ENCODE data around the gene POLR2B.

The POLR2B gene

DNA sequence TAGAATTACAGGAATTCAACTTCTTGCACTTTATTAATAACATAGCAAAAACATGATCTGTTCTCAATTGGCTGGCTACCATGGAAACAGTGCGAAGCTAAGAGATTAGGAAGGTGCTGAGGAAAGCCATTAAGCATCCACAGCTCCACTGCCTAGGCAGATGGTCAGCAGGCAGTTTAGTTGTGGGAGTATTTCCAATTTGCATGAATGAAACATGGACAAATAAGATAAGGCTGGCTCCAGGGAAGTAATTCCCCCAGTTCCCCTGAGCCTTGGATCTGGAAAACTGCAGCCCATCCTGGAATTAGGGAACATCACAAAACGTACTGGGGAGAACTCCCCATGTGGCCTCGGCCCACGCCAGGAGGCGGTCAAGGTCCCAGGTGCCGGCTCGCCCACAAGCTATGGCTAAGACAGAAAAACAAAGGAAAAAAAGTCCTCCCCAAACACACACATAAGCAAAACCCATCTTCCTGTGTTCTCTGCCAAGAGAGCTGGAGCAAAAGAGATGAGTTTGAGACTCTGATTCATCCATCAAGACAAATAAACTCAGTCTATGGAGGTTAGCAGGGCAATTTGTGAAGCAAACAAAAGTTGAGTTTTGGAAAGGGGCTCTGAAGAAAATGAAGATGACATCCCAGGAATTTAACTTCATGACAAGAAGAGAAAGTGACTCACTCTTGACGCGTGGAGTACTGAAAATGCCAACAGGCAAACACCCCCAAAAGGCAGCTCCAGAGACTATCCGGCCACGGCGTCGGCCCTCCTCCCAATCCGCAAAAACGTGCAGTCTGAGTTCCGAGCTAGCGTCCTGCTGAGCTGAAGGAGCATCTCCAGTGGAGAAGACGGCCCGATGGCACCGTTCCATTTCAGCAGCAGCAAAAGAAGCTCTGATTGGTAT, 86.4 kb downstream of the POLR2B start:
- H3K9me3 ChIP-seq (ENCODE audit: control insufficient read depth in 2 of 2, low read length in 2 of 2), result no peaks in the 10 kb centered on the region
- H3K27me3 ChIP-seq (ENCODE audit: control insufficient read depth in 2 of 2, insufficient read depth in 2 of 2, low read length in 2 of 2), result no peaks in the 10 kb centered on the region
- H3K36me3 ChIP-seq (ENCODE audit: control insufficient read depth in 2 of 2, insufficient read depth in 2 of 2, low read length in 2 of 2), result no peaks in the 10 kb centered on the region
- H3K4me1 ChIP-seq (ENCODE audit: control insufficient read depth in 2 of 2, insufficient read depth in 2 of 2, low read length in 2 of 2), result peaks cover 0 to 3% of the 10 kb centered on the region in 2 donors
- no peak overlapping the region for H3K9ac ChIP-seq (ENCODE audit: low read depth in 1 of 2, low read length in 2 of 2)
- H3K27ac ChIP-seq (ENCODE audit: low read depth in 2 of 2, low read length in 2 of 2), result peak overlapping the region; percentile 25 to 54
- no peak overlapping the region for H3K4me3 ChIP-seq (ENCODE audit: low read length in 2 of 2)

DNA sequence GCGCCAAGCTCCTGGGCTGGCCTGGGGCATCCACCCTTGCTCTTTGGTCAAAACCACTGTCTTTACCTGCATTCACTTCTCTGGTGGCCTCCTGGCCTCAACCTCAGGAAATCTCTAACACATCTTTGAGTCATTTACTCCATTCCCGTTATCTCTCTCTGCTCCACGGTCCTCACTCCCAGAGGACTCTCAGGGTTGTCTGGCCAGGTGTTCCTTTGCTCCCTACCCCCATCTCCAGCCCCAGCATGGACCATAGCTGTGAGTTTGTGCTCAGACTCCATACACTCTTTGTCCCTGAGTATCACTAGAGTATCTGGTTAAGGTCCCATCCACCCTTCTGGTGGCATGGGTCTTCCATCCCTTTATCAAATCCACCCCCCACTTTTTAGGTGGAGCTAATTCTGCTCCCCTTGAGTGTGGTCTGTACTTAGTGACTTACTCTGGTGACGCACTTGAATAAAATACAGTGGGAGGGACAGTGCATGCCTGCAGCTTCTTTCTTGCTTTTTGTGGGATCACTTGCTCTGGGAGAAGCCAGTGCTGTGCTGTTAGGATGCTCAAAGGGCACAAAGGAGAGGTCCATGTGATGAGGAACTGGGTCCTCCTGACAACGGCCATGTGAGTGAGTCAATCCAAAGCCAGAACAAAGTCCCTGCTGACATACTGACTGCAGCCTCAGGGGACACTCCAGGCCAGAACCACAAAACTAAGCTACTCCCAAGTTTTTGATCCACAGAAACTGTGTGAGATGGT, 87.2 kb downstream of the POLR2B start:
- Histone ChIP-seq H3K4me3 (ENCODE audit: low read length in 2 of 2) (no peak overlapping the region), H3K9ac (ENCODE audit: low read depth in 1 of 2, low read length in 2 of 2) (no peak overlapping the region), H3K9me3 (ENCODE audit: control insufficient read depth in 2 of 2, low read length in 2 of 2) (no peaks in the 10 kb centered on the region), H3K27ac (ENCODE audit: low read depth in 2 of 2, low read length in 2 of 2) (peak overlapping the region; percentile 22 to 54), H3K27me3 (ENCODE audit: control insufficient read depth in 2 of 2, insufficient read depth in 2 of 2, low read length in 2 of 2) (no peaks in the 10 kb centered on the region), H3K36me3 (ENCODE audit: control insufficient read depth in 2 of 2, insufficient read depth in 2 of 2, low read length in 2 of 2) (no peaks in the 10 kb centered on the region), H3K4me1 (ENCODE audit: control insufficient read depth in 2 of 2, insufficient read depth in 2 of 2, low read length in 2 of 2) (peaks cover 0 to 3% of the 10 kb centered on the region in 2 donors)

- H3K4me1 ChIP-seq (ENCODE audit: control insufficient read depth in 2 of 2, insufficient read depth in 2 of 2, low read length in 2 of 2), result peaks cover 0 to 3% of the 10 kb centered on the region in 2 donors
- H3K9me3 ChIP-seq (ENCODE audit: control insufficient read depth in 2 of 2, low read length in 2 of 2), result no peaks in the 10 kb centered on the region
- no peak overlapping the region for H3K4me3 ChIP-seq (ENCODE audit: low read length in 2 of 2)
- no peak overlapping the region for H3K9ac ChIP-seq (ENCODE audit: low read depth in 1 of 2, low read length in 2 of 2)
- H3K36me3 ChIP-seq (ENCODE audit: control insufficient read depth in 2 of 2, insufficient read depth in 2 of 2, low read length in 2 of 2), result no peaks in the 10 kb centered on the region
- no peaks in the 10 kb centered on the region for H3K27me3 ChIP-seq (ENCODE audit: control insufficient read depth in 2 of 2, insufficient read depth in 2 of 2, low read length in 2 of 2)
- H3K27ac ChIP-seq (ENCODE audit: low read depth in 2 of 2, low read length in 2 of 2), result no peak overlapping the region
These were observed 89.7 kb downstream of the POLR2B start for GRCh38 chr4:57068237-57068981.

DNA sequence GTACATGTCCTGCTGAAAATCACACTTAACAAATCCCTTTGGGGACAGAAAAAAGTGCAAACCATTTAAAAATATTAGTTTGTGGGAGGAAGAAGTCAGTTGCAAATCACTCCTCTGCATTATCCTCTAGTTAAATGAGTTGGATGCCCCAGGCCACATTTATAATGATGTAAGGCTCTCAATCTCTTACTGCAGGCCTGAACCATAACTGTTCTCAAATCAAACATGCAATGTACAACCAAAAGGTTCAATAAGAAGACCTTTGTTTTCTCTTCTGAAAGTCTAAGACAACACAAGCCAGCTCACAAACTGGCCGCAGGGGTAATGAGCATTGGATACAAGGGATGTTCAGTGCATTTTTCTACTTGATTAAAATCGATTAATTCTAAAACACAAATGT, 91.8 kb downstream of the POLR2B start:
- no peaks in the 10 kb centered on the region for H3K27me3 ChIP-seq (ENCODE audit: control insufficient read depth in 2 of 2, insufficient read depth in 2 of 2, low read length in 2 of 2)
- H3K9me3 ChIP-seq (ENCODE audit: control insufficient read depth in 2 of 2, low read length in 2 of 2), result no peaks in the 10 kb centered on the region
- H3K9ac ChIP-seq (ENCODE audit: low read depth in 1 of 2, low read length in 2 of 2), result no peak overlapping the region
- no peak overlapping the region for H3K4me3 ChIP-seq (ENCODE audit: low read length in 2 of 2)
- no peaks in the 10 kb centered on the region for H3K36me3 ChIP-seq (ENCODE audit: control insufficient read depth in 2 of 2, insufficient read depth in 2 of 2, low read length in 2 of 2)
- peaks cover 0 to 2% of the 10 kb centered on the region in 2 donors for H3K4me1 ChIP-seq (ENCODE audit: control insufficient read depth in 2 of 2, insufficient read depth in 2 of 2, low read length in 2 of 2)
- no peak overlapping the region for H3K27ac ChIP-seq (ENCODE audit: low read depth in 2 of 2, low read length in 2 of 2)

DNA sequence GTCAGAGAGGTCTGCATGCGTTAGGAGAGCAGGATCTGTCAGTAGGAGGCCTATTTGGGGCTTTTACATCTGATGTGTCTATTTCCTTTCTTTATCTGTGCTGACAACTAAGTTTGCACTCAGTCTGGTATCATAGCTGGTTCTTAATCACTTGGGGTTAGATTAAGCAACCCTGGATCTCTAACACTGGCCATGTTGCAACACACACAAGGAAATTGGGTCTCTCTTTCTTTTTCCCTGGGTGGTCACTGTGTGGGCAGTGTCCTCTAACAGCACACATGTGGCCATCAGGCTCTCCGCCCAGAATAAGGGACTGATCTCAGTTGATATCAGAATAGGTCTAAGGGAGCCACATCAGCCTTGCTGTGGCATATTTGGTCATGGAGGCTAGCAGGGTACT, 92.6 kb downstream of the POLR2B start:
- Histone ChIP-seq H3K27ac (ENCODE audit: low read depth in 2 of 2, low read length in 2 of 2) (no peak overlapping the region), H3K36me3 (ENCODE audit: control insufficient read depth in 2 of 2, insufficient read depth in 2 of 2, low read length in 2 of 2) (no peaks in the 10 kb centered on the region), H3K4me3 (ENCODE audit: low read length in 2 of 2) (no peak overlapping the region), H3K9ac (ENCODE audit: low read depth in 1 of 2, low read length in 2 of 2) (no peak overlapping the region), H3K27me3 (ENCODE audit: control insufficient read depth in 2 of 2, insufficient read depth in 2 of 2, low read length in 2 of 2) (no peaks in the 10 kb centered on the region), H3K4me1 (ENCODE audit: control insufficient read depth in 2 of 2, insufficient read depth in 2 of 2, low read length in 2 of 2) (no peaks in the 10 kb centered on the region), H3K9me3 (ENCODE audit: control insufficient read depth in 2 of 2, low read length in 2 of 2) (no peaks in the 10 kb centered on the region)

GRCh38 chr4:57073559-57073958, 94.9 kb downstream of the POLR2B start:
- no peak overlapping the region for H3K4me3 ChIP-seq (ENCODE audit: low read length in 2 of 2)
- no peaks in the 10 kb centered on the region for H3K4me1 ChIP-seq (ENCODE audit: control insufficient read depth in 2 of 2, insufficient read depth in 2 of 2, low read length in 2 of 2)
- no peaks in the 10 kb centered on the region for H3K9me3 ChIP-seq (ENCODE audit: control insufficient read depth in 2 of 2, low read length in 2 of 2)
- H3K36me3 ChIP-seq (ENCODE audit: control insufficient read depth in 2 of 2, insufficient read depth in 2 of 2, low read length in 2 of 2), result no peaks in the 10 kb centered on the region
- H3K9ac ChIP-seq (ENCODE audit: low read depth in 1 of 2, low read length in 2 of 2), result no peak overlapping the region
- no peaks in the 10 kb centered on the region for H3K27me3 ChIP-seq (ENCODE audit: control insufficient read depth in 2 of 2, insufficient read depth in 2 of 2, low read length in 2 of 2)
- no peak overlapping the region for H3K27ac ChIP-seq (ENCODE audit: low read depth in 2 of 2, low read length in 2 of 2)

DNA sequence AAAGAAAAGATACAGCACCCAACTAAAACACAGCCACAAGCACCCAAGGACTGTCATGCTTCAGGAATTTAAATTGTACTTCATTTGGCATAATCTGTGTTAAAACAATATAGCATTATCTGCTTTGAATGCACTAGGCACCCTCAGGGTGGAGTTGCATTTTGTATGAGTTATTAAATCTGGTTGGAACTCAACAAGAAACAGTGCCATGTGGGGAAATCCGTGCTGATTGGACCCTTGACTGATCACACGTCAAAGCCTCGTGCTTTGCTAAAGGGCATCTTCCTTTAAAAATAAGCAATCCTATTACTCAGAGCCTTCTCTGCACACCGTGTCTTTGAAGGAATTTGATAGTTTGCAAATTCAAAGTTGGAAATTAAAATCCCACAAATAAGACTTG, 96.0 kb downstream of the POLR2B start:
- no peaks in the 10 kb centered on the region for H3K36me3 ChIP-seq (ENCODE audit: control insufficient read depth in 2 of 2, insufficient read depth in 2 of 2, low read length in 2 of 2)
- H3K27ac ChIP-seq (ENCODE audit: low read depth in 2 of 2, low read length in 2 of 2), result no peak overlapping the region
- H3K27me3 ChIP-seq (ENCODE audit: control insufficient read depth in 2 of 2, insufficient read depth in 2 of 2, low read length in 2 of 2), result no peaks in the 10 kb centered on the region
- no peak overlapping the region for H3K4me3 ChIP-seq (ENCODE audit: low read length in 2 of 2)
- no peaks in the 10 kb centered on the region for H3K9me3 ChIP-seq (ENCODE audit: control insufficient read depth in 2 of 2, low read length in 2 of 2)
- H3K9ac ChIP-seq (ENCODE audit: low read depth in 1 of 2, low read length in 2 of 2), result no peak overlapping the region
- peaks cover 0 to 6% of the 10 kb centered on the region in 2 donors for H3K4me1 ChIP-seq (ENCODE audit: control insufficient read depth in 2 of 2, insufficient read depth in 2 of 2, low read length in 2 of 2)

DNA sequence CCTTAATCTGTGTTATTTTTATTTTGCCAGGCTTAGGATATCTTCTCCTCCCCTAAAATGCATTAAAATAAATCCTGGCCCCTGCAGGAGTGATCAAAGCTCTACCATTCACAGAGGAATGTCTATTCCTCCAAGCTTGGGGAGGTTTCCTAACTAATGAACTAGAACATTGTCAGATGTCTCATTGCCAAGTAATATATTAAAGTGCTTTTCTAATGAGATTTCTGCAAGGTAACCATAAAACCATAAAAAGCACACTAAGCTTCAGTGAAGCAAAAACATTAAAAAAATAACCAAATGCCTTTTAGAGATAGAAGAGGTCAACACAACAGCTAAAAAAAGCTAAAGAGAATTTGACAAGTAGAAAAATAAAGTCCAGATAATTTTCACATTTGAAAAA, 96.7 kb downstream of the POLR2B start:
- Histone ChIP-seq H3K4me1 (ENCODE audit: control insufficient read depth in 2 of 2, insufficient read depth in 2 of 2, low read length in 2 of 2) (peaks cover 0 to 6% of the 10 kb centered on the region in 2 donors), H3K27ac (ENCODE audit: low read depth in 2 of 2, low read length in 2 of 2) (no peak overlapping the region), H3K4me3 (ENCODE audit: low read length in 2 of 2) (no peak overlapping the region), H3K9ac (ENCODE audit: low read depth in 1 of 2, low read length in 2 of 2) (no peak overlapping the region), H3K27me3 (ENCODE audit: control insufficient read depth in 2 of 2, insufficient read depth in 2 of 2, low read length in 2 of 2) (no peaks in the 10 kb centered on the region), H3K9me3 (ENCODE audit: control insufficient read depth in 2 of 2, low read length in 2 of 2) (no peaks in the 10 kb centered on the region), H3K36me3 (ENCODE audit: control insufficient read depth in 2 of 2, insufficient read depth in 2 of 2, low read length in 2 of 2) (no peaks in the 10 kb centered on the region)

DNA sequence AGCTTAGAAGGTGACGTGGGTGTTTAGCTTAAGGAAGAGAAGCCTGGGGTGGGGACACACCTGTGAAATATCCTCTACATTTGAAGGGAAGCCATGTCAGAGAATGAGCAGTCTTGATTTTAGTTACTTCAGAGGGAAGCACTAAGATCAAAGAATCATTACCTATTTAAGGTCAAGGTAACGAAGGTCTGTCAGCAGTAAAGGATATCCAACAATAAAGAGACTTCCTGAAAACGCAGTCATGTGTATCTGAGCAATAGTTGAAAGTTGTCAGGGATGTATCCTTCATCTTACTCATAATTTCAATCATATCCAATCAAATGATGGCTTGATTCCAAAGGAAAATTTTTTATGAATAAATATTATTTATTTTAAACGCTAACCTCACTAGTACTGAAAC, 98.0 kb downstream of the POLR2B start:
- Histone ChIP-seq H3K9me3 (ENCODE audit: control insufficient read depth in 2 of 2, low read length in 2 of 2) (no peaks in the 10 kb centered on the region), H3K27me3 (ENCODE audit: control insufficient read depth in 2 of 2, insufficient read depth in 2 of 2, low read length in 2 of 2) (no peaks in the 10 kb centered on the region), H3K27ac (ENCODE audit: low read depth in 2 of 2, low read length in 2 of 2) (no peak overlapping the region), H3K9ac (ENCODE audit: low read depth in 1 of 2, low read length in 2 of 2) (no peak overlapping the region), H3K36me3 (ENCODE audit: control insufficient read depth in 2 of 2, insufficient read depth in 2 of 2, low read length in 2 of 2) (no peaks in the 10 kb centered on the region), H3K4me1 (ENCODE audit: control insufficient read depth in 2 of 2, insufficient read depth in 2 of 2, low read length in 2 of 2) (peaks cover 0 to 6% of the 10 kb centered on the region in 2 donors), H3K4me3 (ENCODE audit: low read length in 2 of 2) (no peak overlapping the region)
